GM12874 (cell line): ENCODE data around the gene MGST2.

Experiments
- TF ChIP-seq, protein P1 (sequence below): IDR thresholded peaks from 2 replicates; pipeline ENCODE4 v1.5.1; 2011; ENCODE audit warnings: low read depth, mild to moderate bottlenecking, control low read depth, low read length, moderate library complexity; ENCODE audit not compliant: insufficient read depth

MGST2 gene

DNA sequence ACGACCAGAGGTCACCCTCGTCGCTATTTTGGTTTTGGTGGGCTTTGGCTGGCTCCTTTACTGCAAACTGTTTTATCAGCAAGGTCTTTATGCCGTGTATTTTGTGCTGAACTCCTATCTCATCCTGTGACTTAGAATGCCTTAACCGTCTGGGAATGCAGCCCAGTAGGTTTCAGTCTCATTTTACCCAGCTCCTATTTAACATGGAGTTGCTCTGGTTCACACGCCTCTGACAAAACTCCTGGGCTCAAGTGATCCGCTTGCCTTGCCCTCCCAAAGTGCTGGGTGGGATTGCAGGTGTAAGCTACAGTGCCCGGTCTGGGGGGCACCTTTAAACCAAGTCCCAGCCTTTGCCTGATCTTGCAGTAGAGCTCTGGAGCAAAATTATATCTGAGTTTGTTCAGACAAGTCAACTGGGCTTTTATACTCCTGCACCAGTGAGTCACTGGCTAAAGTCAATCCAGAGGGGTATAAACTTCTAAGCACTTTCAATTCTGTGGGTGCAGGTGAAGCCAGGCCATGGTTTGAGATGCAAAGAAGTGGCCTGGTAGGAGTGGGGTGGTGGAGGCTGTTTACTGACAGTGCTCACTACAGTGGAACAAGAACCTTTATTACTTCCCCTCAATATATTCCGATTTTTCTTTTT, 50.2 kb downstream of the MGST2 start:
- TF ChIP-seq, protein P1, sequence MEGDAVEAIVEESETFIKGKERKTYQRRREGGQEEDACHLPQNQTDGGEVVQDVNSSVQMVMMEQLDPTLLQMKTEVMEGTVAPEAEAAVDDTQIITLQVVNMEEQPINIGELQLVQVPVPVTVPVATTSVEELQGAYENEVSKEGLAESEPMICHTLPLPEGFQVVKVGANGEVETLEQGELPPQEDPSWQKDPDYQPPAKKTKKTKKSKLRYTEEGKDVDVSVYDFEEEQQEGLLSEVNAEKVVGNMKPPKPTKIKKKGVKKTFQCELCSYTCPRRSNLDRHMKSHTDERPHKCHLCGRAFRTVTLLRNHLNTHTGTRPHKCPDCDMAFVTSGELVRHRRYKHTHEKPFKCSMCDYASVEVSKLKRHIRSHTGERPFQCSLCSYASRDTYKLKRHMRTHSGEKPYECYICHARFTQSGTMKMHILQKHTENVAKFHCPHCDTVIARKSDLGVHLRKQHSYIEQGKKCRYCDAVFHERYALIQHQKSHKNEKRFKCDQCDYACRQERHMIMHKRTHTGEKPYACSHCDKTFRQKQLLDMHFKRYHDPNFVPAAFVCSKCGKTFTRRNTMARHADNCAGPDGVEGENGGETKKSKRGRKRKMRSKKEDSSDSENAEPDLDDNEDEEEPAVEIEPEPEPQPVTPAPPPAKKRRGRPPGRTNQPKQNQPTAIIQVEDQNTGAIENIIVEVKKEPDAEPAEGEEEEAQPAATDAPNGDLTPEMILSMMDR, result no peak

DNA sequence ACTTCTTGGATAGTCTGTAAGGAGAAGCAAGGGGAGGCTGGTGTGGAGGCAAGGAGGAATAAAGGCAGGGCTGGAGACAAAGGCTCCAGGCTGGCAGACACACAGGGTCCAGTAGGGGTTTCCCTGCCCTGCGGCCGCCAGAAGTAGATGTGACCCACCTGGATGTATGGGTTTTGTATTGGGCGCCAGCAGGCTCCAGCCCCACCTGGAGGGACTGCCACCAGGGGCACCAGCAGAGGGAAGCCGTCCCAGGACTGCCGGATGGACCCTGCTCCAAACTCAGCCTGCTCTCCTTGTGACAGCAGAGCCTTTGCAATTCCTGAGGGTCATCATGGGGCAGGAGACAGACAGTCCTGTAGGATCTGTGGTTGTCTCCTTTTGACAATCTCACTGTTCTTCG, 52.7 kb downstream of the MGST2 start:
- TF ChIP-seq, protein P1, result no peak

DNA sequence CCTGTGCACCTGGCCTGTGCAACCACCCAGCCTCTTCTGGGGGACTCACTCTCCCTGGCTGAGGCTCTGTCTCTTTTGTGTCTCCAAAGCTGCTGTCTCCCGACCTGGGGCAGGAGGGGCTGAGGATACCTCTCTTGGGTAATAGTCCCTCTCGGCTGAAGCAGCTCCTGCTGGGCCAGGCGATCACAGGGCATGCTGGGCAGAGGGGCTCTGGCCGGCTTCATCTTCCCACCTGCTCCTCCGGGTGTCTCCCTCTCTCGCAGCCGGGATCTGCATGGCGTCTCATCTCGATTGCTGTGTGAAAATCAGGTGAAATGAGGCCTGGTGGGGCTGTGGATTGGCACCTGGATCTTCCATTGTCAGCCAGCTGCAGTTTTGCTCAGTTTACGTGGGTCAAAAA, 53.2 kb downstream of the MGST2 start:
- TF ChIP-seq, protein P1, result no peak

DNA sequence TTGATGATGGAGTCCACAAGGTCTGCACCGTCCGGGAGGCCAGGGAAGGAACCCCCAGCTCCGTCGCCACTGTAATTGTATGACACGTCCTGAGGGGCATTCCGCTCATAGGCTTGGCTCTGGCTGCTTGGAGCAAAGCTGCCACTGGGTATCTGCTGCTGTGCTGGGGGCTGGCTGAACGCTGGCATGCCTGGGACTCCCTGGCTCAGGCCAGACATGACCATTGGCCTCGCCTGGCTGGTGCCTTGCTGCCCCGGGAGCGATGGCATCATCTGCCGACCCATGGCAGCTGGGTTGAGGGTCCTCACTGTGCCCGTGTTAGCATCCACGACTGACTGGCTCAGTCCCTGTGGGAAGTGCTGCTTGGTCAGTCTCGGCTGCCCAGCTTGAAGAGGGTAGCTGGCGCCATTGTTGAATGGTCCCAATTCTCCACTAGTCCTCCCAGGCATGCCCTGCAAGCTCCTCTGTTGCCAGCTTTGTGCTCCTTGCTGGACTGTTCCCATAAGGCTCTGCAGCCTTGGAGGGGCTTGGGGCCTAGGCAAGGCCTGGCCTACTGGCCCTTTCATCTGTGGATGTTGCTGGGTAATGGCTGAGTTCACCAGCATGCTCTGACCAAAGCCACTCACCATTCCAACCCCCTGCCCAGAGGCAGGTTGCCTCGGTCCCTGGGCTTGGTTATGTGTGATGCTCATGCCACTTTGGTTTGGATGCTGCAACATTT, 53.9 kb downstream of the MGST2 start:
- TF ChIP-seq, protein P1, result no peak

DNA sequence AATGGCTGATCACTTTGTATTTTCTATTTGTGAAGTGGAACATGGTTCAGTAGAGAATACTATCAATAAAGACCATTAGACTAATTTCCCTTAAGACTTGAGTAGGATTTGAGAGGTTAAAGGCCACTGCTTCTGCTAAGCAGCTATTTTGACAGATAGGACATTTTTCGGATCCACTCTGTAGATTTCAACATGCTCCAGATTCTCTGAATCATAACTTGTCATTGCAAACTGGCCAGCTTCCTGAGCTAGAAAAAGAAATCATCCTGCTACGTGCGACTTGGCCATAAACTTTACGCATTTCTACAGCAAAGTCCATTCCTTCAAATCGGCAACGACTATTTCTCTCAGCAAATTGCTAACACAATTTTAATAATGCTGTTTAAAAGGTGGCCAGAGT, 55.2 kb downstream of the MGST2 start:
- TF ChIP-seq, protein P1, result no peak

DNA sequence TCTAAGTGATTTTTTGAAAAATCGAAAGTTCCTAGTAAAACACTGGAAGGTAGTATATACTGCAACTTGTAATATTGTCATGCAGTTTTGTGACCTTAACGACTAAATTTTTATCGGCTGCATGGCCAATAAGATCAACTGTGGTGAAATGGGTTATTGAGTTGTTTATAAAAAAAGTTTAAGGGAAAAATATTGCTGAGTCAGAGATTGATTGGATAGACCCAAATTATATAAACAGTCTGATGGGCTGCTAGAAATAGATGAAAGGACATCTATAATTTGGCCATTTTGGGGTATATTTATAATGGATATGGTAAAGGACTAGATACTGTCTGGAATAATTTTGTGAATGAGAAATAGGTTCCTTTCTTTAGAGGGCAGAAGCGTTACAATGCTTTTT, 56.2 kb downstream of the MGST2 start:
- TF ChIP-seq, protein P1, result no peak

DNA sequence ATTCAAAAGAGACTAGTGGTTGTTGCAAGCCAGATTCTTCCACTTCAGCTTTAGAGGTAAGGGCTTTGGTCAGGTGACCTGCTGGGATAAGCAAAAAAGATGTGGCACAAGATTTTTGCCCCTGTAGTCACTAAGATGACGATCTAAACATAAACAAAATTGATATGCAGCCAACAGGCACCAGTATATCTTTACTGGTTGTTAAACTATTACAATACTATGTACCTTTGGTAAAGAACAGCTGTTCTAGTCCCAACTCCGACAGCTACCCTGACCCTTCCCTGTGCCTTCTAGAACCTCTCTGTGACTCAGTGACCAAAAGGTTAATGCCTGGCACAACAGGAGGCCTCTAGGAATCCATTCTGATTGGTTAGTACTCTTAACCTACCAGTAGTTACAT, 59.6 kb downstream of the MGST2 start:
- TF ChIP-seq, protein P1, result no peak
